ENCODE results near the gene AOAH. TPM values are rescaled to one million over a fixed set of nuclear protein-coding genes. Genes with fewer than 3 reads are reported as not detected.

Gene AOAH
- total RNA-seq, 1 donor from 2014 or later, result 33.4 TPM

DNA sequence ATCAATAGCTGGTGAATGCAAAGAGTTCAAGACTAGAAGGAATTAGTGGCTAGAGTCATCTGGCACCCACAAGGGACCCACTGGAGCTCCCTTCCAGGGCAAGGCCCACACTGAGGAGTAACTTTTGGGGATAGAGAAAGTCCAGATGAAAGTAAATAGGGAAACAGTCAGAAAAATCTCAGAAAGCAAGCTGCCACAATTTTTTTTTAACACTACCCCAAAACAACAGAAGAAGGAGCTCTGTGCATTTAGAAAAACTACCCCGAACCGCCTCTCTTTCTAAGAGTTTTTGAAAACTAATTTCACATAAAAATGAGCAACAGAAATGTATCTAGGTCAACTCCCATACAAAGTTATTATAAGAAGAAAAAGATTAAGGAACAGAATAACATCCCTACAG, 42.2 kb downstream of the AOAH start:
- Mint-ChIP-seq H3K36me3 (ENCODE audit: low read depth) (peaks cover 40% of the 10 kb centered on the region), H3K27me3 (ENCODE audit: low read depth) (no peaks in the 10 kb centered on the region), H3K4me3 (ENCODE audit: low read depth) (no peak overlapping the region), H3K9me3 (peaks cover 8% of the 10 kb centered on the region), H3K4me1 (ENCODE audit: low read depth) (peaks cover 76% of the 10 kb centered on the region), H3K27ac (peak overlapping the region; percentile 74)
- DNase-seq (ENCODE audit: low spot score), result no peak
- intact Hi-C loops (cut with micrococcal nuclease), result loop anchor here (2.0 to 5.0 kb wide), 3 partner anchors 277 to 430 kb away; no protein-coding TSS in a partner anchor

DNA sequence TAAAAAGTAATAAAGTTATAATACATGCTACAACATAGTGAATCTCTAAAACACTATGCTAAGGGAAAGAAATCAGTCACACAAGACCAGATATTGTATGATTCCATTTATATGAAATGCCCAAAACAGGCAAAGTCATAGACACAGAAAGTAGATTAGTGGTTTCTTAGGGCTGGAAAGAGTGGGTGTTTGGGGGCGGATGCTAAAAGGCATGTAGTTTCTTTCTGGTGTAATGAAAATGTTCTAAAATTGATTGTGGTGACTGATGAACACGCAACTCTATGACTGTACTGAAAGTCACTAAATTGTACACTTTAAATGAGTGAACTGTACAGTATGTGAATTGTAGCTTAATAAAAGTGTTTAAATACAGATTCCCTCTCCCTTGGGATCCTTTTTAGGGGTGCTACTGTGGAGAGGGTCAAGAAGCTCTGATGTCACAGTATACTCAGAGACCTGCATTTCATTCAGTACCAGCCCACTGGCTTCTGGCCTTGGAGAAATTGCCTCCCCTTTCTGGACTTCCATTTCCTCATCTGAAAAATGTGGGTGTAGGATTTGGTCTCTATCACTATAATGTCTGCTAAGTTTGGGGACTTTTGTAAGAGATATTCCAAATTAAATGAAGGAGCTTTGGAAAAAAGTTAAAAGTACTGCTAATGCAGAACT, 46.4 kb downstream of the AOAH start:
- peak overlapping the region; percentile 64 for H3K4me3 Mint-ChIP-seq (ENCODE audit: low read depth)
- H3K4me1 Mint-ChIP-seq (ENCODE audit: low read depth), result peaks cover 65% of the 10 kb centered on the region
- intact Hi-C loops (cut with micrococcal nuclease), result loop anchor here (1.0 to 5.0 kb wide), 7 partner anchors 8 to 664 kb away; partner anchors contain the start of gene AOAH
- peaks cover 8% of the 10 kb centered on the region for H3K9me3 Mint-ChIP-seq
- H3K36me3 Mint-ChIP-seq (ENCODE audit: low read depth), result peaks cover 53% of the 10 kb centered on the region
- peak overlapping the region; percentile 87 for H3K27ac Mint-ChIP-seq
- no peaks in the 10 kb centered on the region for H3K27me3 Mint-ChIP-seq (ENCODE audit: low read depth)
- DNase-seq (ENCODE audit: low spot score), result peak; percentile 37

DNA sequence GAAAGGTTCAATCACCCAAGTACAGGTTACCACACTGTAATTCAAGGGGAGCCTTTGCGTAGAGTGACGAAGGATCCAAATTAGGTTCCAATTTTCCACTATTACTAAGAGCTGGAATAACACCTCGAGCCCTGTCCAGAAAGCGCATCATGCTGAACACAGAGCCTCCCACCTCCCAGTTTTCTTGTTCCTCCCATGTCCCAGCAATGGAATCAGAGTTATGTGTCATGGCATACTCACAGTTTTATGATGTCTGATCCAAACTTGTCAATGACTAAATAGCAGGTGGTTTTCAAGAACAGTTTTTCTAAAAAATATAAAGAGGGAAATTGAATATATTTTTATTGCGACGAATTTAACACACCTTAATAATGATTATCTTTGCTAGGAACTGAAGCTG, 50.6 kb downstream of the AOAH start:
- intact Hi-C loops (cut with micrococcal nuclease), result no loop called here
- Mint-ChIP-seq H3K9me3 (no peaks in the 10 kb centered on the region), H3K27ac (no peak overlapping the region), H3K4me1 (ENCODE audit: low read depth) (peaks cover 69% of the 10 kb centered on the region), H3K4me3 (ENCODE audit: low read depth) (no peak overlapping the region), H3K27me3 (ENCODE audit: low read depth) (no peaks in the 10 kb centered on the region), H3K36me3 (ENCODE audit: low read depth) (peaks cover 59% of the 10 kb centered on the region)
- no peak for DNase-seq (ENCODE audit: low spot score)

DNA sequence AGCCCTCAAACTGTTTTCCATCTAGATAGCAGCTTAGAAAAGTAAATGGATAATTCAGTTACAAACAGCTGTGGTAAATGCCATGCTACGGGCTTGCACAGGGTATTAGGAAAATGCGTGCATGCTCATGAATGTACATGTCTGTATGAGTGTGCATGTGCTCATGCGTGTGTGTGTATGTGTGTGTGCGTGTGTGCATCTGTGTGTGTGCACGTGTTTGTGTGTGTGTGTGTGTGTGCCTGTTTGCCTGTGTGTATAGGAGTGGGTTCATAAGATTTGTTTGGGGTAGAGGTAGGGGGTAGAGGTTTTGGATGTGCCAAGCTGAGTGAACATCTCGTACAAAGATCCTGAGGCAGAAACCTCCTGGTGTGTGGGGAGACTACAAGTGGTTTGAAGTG, 52.9 kb downstream of the AOAH start:
- no peak overlapping the region for H3K4me3 Mint-ChIP-seq (ENCODE audit: low read depth)
- H3K27ac Mint-ChIP-seq, result peak overlapping the region; percentile 4

DNA sequence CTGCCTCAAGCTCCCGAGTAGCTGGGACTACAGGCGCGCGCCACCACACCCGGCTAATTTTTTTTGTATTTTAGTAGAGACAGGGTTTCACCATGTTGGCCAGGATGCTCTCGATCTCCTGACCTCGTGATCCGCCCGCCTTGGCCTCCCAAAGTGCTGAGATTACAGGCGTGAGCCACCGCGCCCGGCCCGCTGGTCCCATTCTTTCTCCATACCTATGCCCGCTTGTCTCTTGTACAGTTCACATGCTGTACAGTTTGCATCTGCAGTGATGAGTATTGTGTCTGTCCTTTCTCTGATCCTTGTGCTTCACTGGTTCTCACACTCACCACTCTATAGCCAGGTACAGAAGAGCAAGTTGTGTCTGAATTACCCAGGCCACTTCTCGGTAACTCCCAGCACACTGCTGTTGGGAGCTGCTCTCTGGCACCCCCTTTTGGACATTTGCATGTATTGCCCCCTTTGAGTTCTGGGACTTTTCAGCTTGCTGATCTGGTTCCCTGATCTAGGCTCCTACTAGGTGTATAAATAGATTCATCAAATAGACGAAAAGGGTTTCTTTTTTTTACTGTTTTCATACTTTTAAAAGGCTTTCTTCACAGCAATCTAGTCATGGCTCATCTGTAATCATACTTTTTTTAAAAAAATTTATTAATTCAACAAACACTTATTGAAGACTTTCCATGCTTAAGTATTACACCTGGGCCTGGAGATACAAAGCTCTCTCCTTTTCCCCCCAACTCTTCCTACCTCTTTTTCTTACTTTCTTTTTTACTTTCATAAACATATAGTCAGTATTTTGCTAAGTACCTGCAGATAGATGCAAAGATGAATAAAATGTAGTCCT, 53.5 kb downstream of the AOAH start:
- intact Hi-C loops (cut with micrococcal nuclease), result loop anchor here (1.0 to 2.0 kb wide), 2 partner anchors 184 to 512 kb away; no protein-coding TSS in a partner anchor
- peaks cover 12% of the 10 kb centered on the region for H3K9me3 Mint-ChIP-seq
- H3K27ac Mint-ChIP-seq, result peak overlapping the region; percentile 86
- H3K4me3 Mint-ChIP-seq (ENCODE audit: low read depth), result peak overlapping the region; percentile 57
- DNase-seq (ENCODE audit: low spot score), result peak; percentile 57
- H3K4me1 Mint-ChIP-seq (ENCODE audit: low read depth), result peaks cover 58% of the 10 kb centered on the region
- peaks cover 68% of the 10 kb centered on the region for H3K36me3 Mint-ChIP-seq (ENCODE audit: low read depth)
- H3K27me3 Mint-ChIP-seq (ENCODE audit: low read depth), result no peaks in the 10 kb centered on the region

More for the DNA sequence above, 52.9 kb downstream of the AOAH start:
- Mint-ChIP-seq H3K27me3 (ENCODE audit: low read depth) (no peaks in the 10 kb centered on the region), H3K9me3 (peaks cover 10% of the 10 kb centered on the region), H3K4me1 (ENCODE audit: low read depth) (peaks cover 60% of the 10 kb centered on the region), H3K36me3 (ENCODE audit: low read depth) (peaks cover 70% of the 10 kb centered on the region)
- intact Hi-C loops (cut with micrococcal nuclease), result loop anchor here (1.0 to 2.0 kb wide), 2 partner anchors 184 to 511 kb away; no protein-coding TSS in a partner anchor
- DNase-seq (ENCODE audit: low spot score), result no peak

DNA sequence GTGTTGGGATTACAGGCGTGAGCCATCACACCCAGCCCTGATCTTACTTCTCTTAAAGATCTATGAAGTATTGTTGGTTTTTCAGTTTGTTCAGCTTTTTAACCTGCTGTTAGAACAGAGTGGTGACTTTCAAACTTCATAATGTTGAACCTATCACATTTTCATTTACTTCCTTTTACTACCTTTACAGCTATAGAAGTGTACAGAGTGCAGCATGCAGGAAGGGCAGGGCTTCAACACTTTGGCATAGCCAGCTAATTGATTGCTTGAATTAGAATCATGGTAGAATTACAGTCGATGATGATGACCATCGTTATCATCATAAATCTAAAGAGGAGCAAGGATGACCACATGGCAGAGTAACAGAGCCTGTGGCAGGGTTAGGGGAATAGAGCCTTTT, 55.5 kb downstream of the AOAH start:
- Mint-ChIP-seq H3K4me3 (ENCODE audit: low read depth) (no peak overlapping the region), H3K27ac (no peak overlapping the region), H3K9me3 (peaks cover 29% of the 10 kb centered on the region), H3K36me3 (ENCODE audit: low read depth) (peaks cover 75% of the 10 kb centered on the region), H3K4me1 (ENCODE audit: low read depth) (peaks cover 49% of the 10 kb centered on the region), H3K27me3 (ENCODE audit: low read depth) (no peaks in the 10 kb centered on the region)
- intact Hi-C loops (cut with micrococcal nuclease), result loop anchor here (1.0 to 5.0 kb wide), 2 partner anchors 9 to 66 kb away; no protein-coding TSS in a partner anchor
- DNase-seq (ENCODE audit: low spot score), result no peak

DNA sequence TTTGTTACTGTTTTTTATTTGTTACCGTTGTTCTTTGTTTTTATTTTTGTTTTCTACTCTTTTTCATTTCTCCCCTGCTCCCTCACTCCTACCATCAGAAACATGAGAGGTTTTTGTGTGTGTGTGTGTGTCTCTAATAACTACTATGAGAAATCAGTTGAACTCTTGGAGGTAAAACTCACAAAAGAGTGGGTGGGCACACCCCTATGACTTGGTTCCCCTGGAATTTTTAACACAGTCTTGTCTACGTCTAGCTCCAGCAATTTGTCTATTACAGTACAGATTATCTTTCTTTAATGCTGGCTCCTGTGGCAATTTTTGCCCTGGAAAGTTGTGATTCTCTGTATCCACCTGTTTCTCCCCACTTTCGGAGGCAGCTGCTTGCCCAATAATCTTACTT, 56.2 kb downstream of the AOAH start:
- no peak overlapping the region for H3K4me3 Mint-ChIP-seq (ENCODE audit: low read depth)
- peaks cover 29% of the 10 kb centered on the region for H3K9me3 Mint-ChIP-seq
- DNase-seq (ENCODE audit: low spot score), result no peak
- H3K27me3 Mint-ChIP-seq (ENCODE audit: low read depth), result no peaks in the 10 kb centered on the region
- H3K4me1 Mint-ChIP-seq (ENCODE audit: low read depth), result peaks cover 51% of the 10 kb centered on the region
- intact Hi-C loops (cut with micrococcal nuclease), result loop anchor here (5.0 kb wide), 1 partner anchor 66 kb away; no protein-coding TSS in a partner anchor
- H3K27ac Mint-ChIP-seq, result no peak overlapping the region
- peaks cover 76% of the 10 kb centered on the region for H3K36me3 Mint-ChIP-seq (ENCODE audit: low read depth)

DNA sequence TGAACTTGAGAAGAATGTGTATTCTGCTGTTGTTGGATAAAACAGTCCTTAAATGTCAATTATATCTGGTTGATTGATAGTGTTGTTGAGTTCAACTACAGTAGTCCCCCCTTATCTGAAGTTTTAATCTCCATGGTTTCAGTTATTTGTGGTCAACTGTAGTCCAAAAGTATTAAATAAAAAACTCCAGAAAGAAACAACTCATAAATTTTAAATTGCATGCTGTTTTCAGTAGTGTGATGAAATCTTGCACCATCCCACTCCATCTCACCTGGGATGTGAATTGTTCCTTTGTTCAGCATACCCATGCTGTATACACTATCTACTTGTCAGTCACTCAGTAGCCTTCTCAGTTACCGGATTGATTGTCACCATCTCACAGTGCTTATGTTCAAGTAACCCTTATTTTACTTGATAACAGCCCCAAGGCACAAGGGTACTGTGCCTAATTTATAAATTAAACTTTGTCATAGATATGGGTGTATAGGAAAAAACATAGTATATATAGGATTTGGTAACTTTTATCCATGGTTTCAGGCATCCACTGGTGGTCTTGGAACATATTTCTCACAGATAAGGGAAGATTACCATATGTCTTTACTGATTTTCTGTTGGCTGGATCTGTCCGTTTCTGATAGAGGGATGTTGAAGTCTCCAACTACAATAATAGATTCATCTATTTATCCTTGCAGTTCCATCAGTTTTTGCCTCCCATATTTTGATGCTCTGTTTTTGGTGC, 57.1 kb downstream of the AOAH start:
- peak overlapping the region; percentile 43 for H3K27ac Mint-ChIP-seq
- H3K27me3 Mint-ChIP-seq (ENCODE audit: low read depth), result no peaks in the 10 kb centered on the region
- peaks cover 29% of the 10 kb centered on the region for H3K9me3 Mint-ChIP-seq
- H3K36me3 Mint-ChIP-seq (ENCODE audit: low read depth), result peaks cover 74% of the 10 kb centered on the region
- no peak overlapping the region for H3K4me3 Mint-ChIP-seq (ENCODE audit: low read depth)
- intact Hi-C loops (cut with micrococcal nuclease), result loop anchor here (5.0 kb wide), 1 partner anchor 65 kb away; no protein-coding TSS in a partner anchor
- no peak for DNase-seq (ENCODE audit: low spot score)
- H3K4me1 Mint-ChIP-seq (ENCODE audit: low read depth), result peaks cover 48% of the 10 kb centered on the region

DNA sequence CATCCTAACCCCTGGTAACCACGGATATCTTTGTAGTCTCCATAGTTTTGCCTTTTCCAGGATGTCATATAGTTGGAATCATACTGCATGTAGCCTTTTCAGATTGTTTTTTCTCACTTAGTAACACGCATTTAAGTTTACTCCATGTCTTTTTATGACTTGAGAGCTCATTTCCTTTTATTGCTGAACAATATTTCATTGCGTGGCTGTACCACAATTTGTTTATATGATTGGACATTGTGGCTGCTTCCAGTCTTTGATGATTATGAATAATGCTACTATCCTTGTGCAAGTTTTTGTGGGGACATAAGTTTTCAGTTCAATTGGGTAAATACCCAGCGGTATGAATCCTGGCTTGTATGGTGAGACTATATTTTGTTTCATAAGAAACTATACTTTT, 60.8 kb downstream of the AOAH start:
- intact Hi-C loops (cut with micrococcal nuclease), result no loop called here
- no peak overlapping the region for H3K27ac Mint-ChIP-seq
- DNase-seq (ENCODE audit: low spot score), result no peak
- no peak overlapping the region for H3K4me3 Mint-ChIP-seq (ENCODE audit: low read depth)
- peaks cover 33% of the 10 kb centered on the region for H3K4me1 Mint-ChIP-seq (ENCODE audit: low read depth)
- H3K27me3 Mint-ChIP-seq (ENCODE audit: low read depth), result no peaks in the 10 kb centered on the region
- H3K9me3 Mint-ChIP-seq, result peaks cover 29% of the 10 kb centered on the region
- H3K36me3 Mint-ChIP-seq (ENCODE audit: low read depth), result peaks cover 60% of the 10 kb centered on the region

DNA sequence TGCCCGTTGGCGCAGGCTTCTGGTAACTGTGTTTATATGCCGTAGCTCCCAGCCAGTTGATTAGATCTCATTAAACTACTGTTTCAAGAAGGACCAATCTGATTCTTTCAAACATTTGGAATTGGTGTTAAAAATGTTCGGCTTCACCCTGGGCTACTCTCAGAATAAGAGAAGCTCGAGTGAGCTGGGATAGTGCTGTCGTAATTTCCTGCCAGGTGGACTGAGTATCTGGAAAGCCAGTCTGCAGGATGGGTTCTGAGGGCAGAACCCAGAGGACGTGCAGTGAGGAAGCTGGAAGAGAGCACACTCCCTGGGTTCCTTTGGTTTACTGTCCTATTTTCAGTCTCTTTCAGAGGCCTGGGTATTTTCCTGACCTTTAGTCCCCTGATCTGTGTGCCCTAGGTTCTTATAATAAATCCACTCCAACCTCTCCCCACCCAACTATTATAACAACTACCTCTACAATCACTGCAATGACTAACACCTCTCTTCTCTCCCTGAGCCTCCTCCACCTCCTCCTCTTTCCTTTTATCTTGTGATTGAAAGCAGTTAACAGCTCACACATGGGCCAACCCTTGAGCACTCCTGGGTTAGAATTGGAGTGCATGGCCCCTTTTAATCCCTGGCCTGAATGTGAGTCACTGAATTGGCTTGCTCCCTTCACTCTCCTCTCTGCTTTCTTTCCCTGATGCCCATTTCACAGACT, 63.0 kb downstream of the AOAH start:
- Mint-ChIP-seq H3K4me3 (ENCODE audit: low read depth) (no peak overlapping the region), H3K4me1 (ENCODE audit: low read depth) (peaks cover 28% of the 10 kb centered on the region), H3K27ac (peak overlapping the region; percentile 11), H3K36me3 (ENCODE audit: low read depth) (peaks cover 54% of the 10 kb centered on the region), H3K27me3 (ENCODE audit: low read depth) (no peaks in the 10 kb centered on the region), H3K9me3 (peaks cover 19% of the 10 kb centered on the region)
- intact Hi-C loops (cut with micrococcal nuclease), result no loop called here
- DNase-seq (ENCODE audit: low spot score), result no peak

DNA sequence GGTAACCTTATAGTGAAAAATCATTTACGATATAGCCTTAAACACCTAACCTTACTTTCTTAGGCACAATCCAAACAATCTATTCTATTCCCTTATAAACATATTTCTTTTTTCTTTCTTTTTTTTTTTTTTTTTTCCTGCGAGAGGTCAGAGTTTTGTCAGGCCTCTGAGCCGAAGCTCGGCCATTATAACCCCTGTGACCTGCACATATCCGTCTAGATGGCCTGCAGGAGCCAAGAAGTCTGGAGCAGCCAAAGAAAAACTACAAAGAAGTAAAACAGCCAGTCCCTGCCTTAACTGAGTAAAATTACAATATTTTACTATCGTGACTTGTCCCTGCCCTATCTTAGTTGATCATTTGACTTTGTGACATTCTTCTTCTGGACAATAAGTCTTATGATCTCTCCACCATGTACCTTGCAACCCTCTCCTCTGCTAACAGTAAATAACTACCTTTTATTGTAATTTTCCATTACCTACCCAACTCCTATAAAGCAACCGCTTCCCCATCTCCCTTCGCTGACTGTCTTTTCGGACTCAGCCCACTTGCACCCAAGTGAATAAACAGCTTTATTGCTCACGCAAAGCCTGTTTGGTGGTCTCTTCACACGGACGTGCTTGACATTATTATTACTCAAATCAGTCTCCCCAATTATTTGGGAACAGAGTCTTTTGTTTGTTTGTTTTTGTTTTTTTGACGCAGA, 64.5 kb downstream of the AOAH start:
- Mint-ChIP-seq H3K36me3 (ENCODE audit: low read depth) (peaks cover 54% of the 10 kb centered on the region), H3K4me3 (ENCODE audit: low read depth) (no peak overlapping the region), H3K9me3 (peaks cover 6% of the 10 kb centered on the region), H3K4me1 (ENCODE audit: low read depth) (peaks cover 26% of the 10 kb centered on the region), H3K27me3 (ENCODE audit: low read depth) (no peaks in the 10 kb centered on the region), H3K27ac (no peak overlapping the region)
- DNase-seq (ENCODE audit: low spot score), result no peak
- intact Hi-C loops (cut with micrococcal nuclease), result no loop called here
